ENCODE data around the gene ARHGEF33.

ARHGEF33 gene

GRCh38 chr2:38960609-38961320 is 71.1 kb downstream of the ARHGEF33 start:
- no peak for DNase-seq

DNA sequence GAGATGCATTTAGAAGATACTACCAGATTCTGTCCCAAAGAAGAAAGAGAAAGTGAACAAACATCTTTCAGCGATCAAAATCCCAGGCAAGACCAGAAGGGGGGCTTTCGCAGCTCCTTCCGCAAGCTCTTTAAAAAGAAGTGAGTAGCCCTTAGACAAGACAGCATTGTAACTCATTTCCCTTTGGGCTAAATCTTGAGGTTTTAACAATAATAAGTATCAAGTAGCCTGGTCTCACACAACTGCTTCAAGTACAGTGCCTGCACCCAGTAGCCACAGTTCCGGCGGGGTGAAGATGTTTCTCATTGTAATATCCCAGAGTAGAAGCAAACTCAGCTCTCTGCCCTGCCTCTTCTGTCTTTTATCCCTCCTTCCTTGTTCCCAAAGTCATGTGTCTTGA is 76.3 kb downstream of the ARHGEF33 start:
- no peak for DNase-seq

GRCh38 chr2:38966678-38967077 is 77.0 kb downstream of the ARHGEF33 start:
- DNase-seq: no peak

GRCh38 chr2:38968021-38968420 is 78.3 kb downstream of the ARHGEF33 start:
- DNase-seq: no peak

DNA sequence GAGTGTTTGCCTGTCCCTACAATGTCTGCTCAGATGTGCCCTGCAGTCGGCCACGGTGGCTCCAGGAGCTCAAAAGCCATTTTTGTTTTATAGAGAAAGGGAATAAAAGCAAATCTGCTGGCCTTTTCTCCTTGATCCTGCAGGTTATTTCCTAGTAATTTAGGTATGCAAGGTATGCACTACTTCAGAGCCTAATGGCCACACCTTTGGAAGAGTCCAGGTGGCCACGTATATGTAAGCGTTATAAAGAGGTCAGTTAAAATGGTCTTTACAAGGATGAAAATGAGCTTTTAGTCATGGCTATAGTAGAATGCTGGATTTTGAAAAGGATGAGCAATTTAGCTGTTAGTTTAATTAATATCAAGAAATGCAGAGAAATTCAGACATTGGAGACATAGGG is 81.7 kb downstream of the ARHGEF33 start:
- no peak for DNase-seq

DNA sequence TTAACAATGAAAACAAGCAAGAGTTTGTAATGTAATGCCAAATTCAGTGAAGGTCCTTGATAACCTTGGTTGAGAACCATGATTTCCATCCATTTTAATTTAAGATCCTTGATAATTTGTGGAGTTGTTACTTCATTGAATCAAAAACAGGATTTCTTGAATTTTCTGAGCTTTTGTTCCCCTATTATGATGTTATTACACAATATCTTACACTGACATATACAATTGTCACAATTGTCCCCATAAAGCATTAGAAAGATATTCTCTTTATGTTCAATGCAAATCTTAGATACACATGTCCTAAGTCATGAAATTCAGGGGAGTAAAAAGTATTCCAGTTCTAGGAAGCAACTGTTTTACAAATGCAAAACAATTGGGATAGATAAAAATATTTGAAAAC is 83.6 kb downstream of the ARHGEF33 start:
- DNase-seq: no peak

- DNase-seq: no peak
Measured at GRCh38 chr2:38975042-38975441, 85.4 kb downstream of the ARHGEF33 start.

DNA sequence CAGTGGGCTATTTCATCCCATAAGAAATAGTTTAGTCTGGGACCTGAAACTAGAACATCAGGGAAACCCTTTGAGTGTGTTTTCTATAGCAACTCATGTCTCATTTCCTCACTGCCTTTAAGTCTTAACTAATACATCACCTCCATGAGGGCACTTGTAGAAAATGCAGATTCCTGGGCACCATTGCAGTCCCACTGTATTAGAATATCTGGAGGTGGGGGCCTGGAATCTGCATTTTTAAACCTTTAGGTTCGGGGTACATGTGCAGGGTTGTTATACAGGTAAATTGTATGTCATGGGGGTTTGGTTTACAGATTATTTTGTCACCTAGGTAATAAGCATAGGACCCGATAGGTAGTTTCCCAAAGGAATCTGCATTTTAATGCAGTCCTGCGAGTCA is 87.4 kb downstream of the ARHGEF33 start:
- no peak for DNase-seq

- no peak for DNase-seq
Measured at GRCh38 chr2:38978296-38978903, 88.7 kb downstream of the ARHGEF33 start.

GRCh38 chr2:38978908-38979307 is 89.2 kb downstream of the ARHGEF33 start:
- no peak for DNase-seq

- peak; percentile 67 for DNase-seq
Measured at GRCh38 chr2:38981003-38981669, 91.5 kb downstream of the ARHGEF33 start.

- no peak for DNase-seq
Measured at GRCh38 chr2:38981670-38982357, 92.1 kb downstream of the ARHGEF33 start.

GRCh38 chr2:38982498-38982897 is 92.8 kb downstream of the ARHGEF33 start:
- DNase-seq: no peak

DNA sequence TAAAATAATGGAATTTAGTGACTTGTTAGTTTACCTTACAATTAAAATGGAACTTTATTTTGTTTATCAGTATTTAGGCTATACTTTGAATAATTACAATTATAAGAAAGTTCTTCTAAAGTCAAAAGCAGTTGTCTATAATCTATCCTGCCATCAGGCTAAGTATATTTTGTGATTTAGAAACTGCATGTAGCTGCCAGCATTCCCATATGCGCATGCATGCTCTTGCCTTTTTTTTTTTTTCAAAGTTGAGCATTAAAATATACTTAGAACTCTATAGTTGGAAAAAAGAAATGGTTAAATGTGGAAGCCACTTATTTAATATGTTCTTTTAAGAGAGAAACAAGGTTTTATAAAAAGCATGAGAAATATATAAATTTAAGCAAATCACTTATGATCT is 99.0 kb downstream of the ARHGEF33 start:
- DNase-seq: no peak

- DNase-seq: no peak
Measured at GRCh38 chr2:38991899-38992298, 102.2 kb downstream of the ARHGEF33 start.

DNA sequence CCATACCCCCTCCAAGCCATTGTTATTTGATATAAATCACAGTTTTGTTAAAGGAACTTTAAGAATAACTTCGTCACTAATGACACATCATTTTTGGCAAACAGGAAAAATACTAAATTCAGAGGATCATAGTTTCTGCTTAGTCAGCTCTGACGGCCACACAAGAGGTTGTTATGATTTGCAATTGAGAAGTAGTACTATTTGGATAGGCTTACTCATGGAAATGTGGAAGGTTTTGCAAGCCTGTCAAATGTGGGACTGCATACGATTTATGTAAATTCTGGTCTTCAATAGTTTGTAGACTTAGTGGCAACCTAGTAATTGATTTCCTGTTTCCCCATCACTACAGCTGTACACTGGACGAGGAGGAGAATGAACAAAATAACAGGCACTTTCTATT is 108.1 kb downstream of the ARHGEF33 start:
- DNase-seq: no peak

GRCh38 chr2:39000552-39000951 is 110.9 kb downstream of the ARHGEF33 start:
- DNase-seq: no peak

DNA sequence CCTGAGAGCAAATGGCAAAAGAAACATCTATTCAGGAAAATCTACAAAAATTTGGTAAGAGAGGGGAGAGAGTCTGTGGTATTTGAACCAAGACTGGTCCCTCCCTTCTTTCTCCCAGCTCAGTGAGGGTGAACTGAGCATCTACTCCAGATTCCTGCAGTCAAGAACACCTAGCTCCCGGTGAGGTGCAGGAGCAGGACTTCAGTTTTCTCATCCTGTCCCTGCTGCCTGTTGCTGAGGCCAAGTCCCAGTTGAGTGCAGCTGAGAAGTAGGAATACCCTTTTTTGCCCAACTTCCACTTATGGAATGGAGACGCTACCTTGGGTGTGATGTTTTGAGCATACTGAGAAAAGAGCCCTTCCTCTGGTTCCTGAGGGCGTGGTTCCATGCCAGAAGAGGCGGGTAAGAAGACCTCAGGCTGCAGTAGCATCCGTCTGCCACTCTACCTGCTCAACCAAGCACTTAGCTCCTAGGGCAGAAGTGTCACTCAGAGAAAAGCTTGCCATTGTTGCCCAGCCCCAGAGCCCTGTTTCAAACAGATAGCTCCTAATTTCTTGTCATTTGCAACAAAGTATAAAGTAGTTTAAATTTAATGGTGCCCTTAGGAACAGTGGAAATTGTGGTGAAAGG is 118.3 kb downstream of the ARHGEF33 start:
- no peak for DNase-seq

DNA sequence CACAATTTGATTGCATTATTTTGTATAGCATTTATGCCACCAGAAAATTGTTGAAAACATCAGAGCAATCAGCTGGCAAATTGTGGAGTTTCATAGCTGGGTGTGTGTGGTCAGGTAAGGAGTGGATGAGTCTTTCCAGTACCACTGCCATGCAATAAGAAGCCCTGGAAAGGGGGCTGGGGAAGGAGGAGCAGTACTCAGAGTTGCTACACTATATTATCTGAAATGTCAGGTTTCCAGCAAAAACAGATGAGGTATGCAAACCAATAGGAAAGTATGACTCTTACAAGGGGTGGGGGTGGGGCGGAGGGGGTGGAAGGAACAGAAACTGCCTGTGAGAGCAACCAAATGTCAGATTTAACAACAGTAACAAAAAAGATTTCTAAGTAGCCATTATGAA is 119.0 kb downstream of the ARHGEF33 start:
- no peak for DNase-seq

GRCh38 chr2:39013871-39014270 is 124.2 kb downstream of the ARHGEF33 start:
- no peak for DNase-seq

GRCh38 chr2:39015424-39015823 is 125.7 kb downstream of the ARHGEF33 start:
- no peak for DNase-seq

DNA sequence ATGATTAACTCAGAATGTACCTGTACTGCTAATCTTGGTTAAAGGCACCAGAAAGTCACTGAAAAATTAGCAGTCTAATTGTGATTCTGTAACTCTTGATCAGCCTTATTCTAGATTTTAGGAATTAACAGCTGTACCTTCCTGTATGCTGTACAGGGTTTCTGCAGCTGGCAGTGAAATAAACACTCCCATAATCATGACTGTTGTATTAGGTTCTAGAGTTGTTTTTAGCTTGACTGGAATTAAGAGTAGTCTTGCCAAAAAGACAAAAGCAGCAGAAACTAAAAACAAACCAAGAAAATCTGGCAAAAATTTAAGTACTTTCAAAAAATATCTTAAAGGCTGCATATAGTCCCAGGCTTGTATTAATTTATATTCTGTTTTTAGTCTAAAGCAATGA is 127.7 kb downstream of the ARHGEF33 start:
- no peak for DNase-seq

GRCh38 chr2:39018638-39019037 is 129.0 kb downstream of the ARHGEF33 start:
- DNase-seq: no peak
